NCI-H526 treated with DMSO at 0.1 percent for 48 hours (cell line): ENCODE results near the gene CCDC157.
A peak's percentile ranks its signal among the peaks of the same experiment; 100 is the strongest.
"Not testable (repeated sequence)": the region's sequence is repeated elsewhere in the genome, so short reads cannot be mapped to it uniquely, and the experiment has no call there.

Experiments used
- DNase-seq: peaks from one replicate; lab custom pipeline; 2025; lab: John Stamatoyannopoulos, UW

CCDC157 gene

GRCh38 chr22:30326255-30326705 lies 30.5 kb upstream of the CCDC157 start:
- no peak for DNase-seq

GRCh38 chr22:30326706-30327362 lies 30.0 kb upstream of the CCDC157 start, which contains the start of gene TBC1D10A:
TSS of gene TBC1D10A (minus strand) at chr22:30326941. CDS start at chr22:30326881, 60 bp downstream.
- peak; percentile 91 for DNase-seq

- DNase-seq, result no peak
These were observed 28.9 kb upstream of the CCDC157 start for GRCh38 chr22:30327864-30328345.

GRCh38 chr22:30328466-30329049 lies 28.2 kb upstream of the CCDC157 start:
- no peak for DNase-seq

- no peak for DNase-seq
These were observed 24.3 kb upstream of the CCDC157 start for GRCh38 chr22:30332551-30332950.

GRCh38 chr22:30332994-30333706 lies 23.7 kb upstream of the CCDC157 start:
- no peak for DNase-seq

GRCh38 chr22:30333707-30334087 lies 23.1 kb upstream of the CCDC157 start:
- DNase-seq, result no peak

GRCh38 chr22:30334646-30335045 lies 22.2 kb upstream of the CCDC157 start:
- DNase-seq, result no peak

GRCh38 chr22:30335236-30335635 lies 21.6 kb upstream of the CCDC157 start:
- DNase-seq, result no peak

- no peak for DNase-seq
These were observed 19.9 kb upstream of the CCDC157 start for GRCh38 chr22:30336752-30337460.

GRCh38 chr22:30337461-30337778 lies 19.4 kb upstream of the CCDC157 start:
- no peak for DNase-seq

GRCh38 chr22:30338341-30338740 lies 18.5 kb upstream of the CCDC157 start:
- DNase-seq, result not testable (repeated sequence)

GRCh38 chr22:30338802-30339201 lies 18.0 kb upstream of the CCDC157 start:
- no peak for DNase-seq

- no peak for DNase-seq
These were observed 15.7 kb upstream of the CCDC157 start for GRCh38 chr22:30340911-30341685.

- DNase-seq, result no peak
These were observed 12.2 kb upstream of the CCDC157 start for GRCh38 chr22:30344447-30345200.

GRCh38 chr22:30347255-30347892 lies 9.4 kb upstream of the CCDC157 start:
- DNase-seq, result no peak

GRCh38 chr22:30348404-30348803 lies 8.4 kb upstream of the CCDC157 start:
- no peak for DNase-seq

- no peak for DNase-seq
These were observed 8.0 kb upstream of the CCDC157 start for GRCh38 chr22:30348809-30349208.

GRCh38 chr22:30351226-30351625 lies 5.6 kb upstream of the CCDC157 start:
- DNase-seq, result no peak

- no peak for DNase-seq
These were observed 2.2 kb upstream of the CCDC157 start for GRCh38 chr22:30354644-30355043.

GRCh38 chr22:30357236-30357570 lies 396 bp downstream of the CCDC157 start:
- DNase-seq, result no peak
